OCI-LY7 (cell line): ENCODE measurements around the gene DENND1A.

Experiments
- CTCF ChIP-seq: fragments of 200-600 bp; sonication (generic); conservative IDR thresholded peaks from 2 replicates; pipeline ENCODE4 v1.5.1; 2014; ENCODE audit warnings: mild to moderate bottlenecking, antibody characterized with exemption, low read length, moderate library complexity, mixed read lengths
- EZH2phosphoT487 ChIP-seq: fragments of 200-600 bp; sonication (generic); IDR thresholded peaks from 2 replicates; pipeline ENCODE4 v1.6.1; 2018; ENCODE audit warnings: low read depth, borderline replicate concordance, mild to moderate bottlenecking, mixed run types, antibody characterized with exemption, low read length, moderate library complexity, mixed read lengths

- TF ChIP-seq CTCF (no peak), EZH2phosphoT487 (no peak)
Measured at GRCh38 chr9:123860603-123861002, 69.3 kb downstream of the DENND1A start.
